IMR-90 (cell line): ENCODE measurements around the gene PLA2G2F. TPM values are rescaled to one million over a fixed set of nuclear protein-coding genes. Genes with fewer than 3 reads are reported as not detected.

Experiments
- ATAC-seq: fragments of 200-7000 bp; cut with Tn5 transposase; 2 replicates; pipeline ENCODE4 v1.9.1; 2020; ENCODE audit warnings: low read depth, mild to moderate bottlenecking, moderate library complexity
- BruUV-seq: library from RNA; stranded (reverse); fragments of 400-500 nt; replicated peaks from 2 replicates; lab custom pipeline; 2021; lab: Mats Ljungman, UMichigan
- CTCF ChIA-PET: fragments of 300-600 bp; formaldehyde crosslinking; extraction: SDS; loops from one replicate; lab custom pipeline; 2021; ENCODE audit warnings: antibody characterized with exemption; lab: Yijun Ruan, JAX
- POLR2A ChIA-PET: fragments of 300-600 bp; sonication (Branson Sonifier 250); formaldehyde crosslinking; loops from one replicate; lab custom pipeline; 2022; ENCODE audit warnings: antibody characterized with exemption; ENCODE audit not compliant: unreplicated experiment; lab: Charles Lee
- DNase-seq: peaks from one replicate; pipeline ENCODE4 v3.0.0; 2013
- H2AFZ ChIP-seq: replicated peaks from 2 replicates; pipeline ENCODE3; 2013; ENCODE audit warnings: low read length, mild to moderate bottlenecking; ENCODE audit not compliant: poor library complexity
- H2AK5ac ChIP-seq: 2 replicates; pipeline ENCODE4 v1.6.1; 2013; ENCODE audit warnings: low read depth, low read length, inconsistent platforms
- H2AK9ac ChIP-seq: replicated peaks from 2 replicates; pipeline ENCODE3; 2013; ENCODE audit warnings: mild to moderate bottlenecking, low read depth, low read length, moderate library complexity; ENCODE audit not compliant: poor library complexity
- H2BK120ac ChIP-seq: 2 replicates; pipeline ENCODE4 v1.6.1; 2013; ENCODE audit warnings: low read depth, low read length, inconsistent platforms
- H2BK15ac ChIP-seq: 3 replicates; pipeline ENCODE4 v1.6.1; 2013; ENCODE audit warnings: low read depth, low read length, inconsistent platforms
- H2BK20ac ChIP-seq: 2 replicates; pipeline ENCODE4 v1.6.1; 2013; ENCODE audit warnings: low read depth, mild to moderate bottlenecking, inconsistent platforms, low read length, moderate library complexity
- H2BK5ac ChIP-seq: 2 replicates; pipeline ENCODE4 v1.6.1; 2013; ENCODE audit warnings: mild to moderate bottlenecking, low read depth, low read length, inconsistent platforms; ENCODE audit not compliant: poor library complexity, severe bottlenecking
- H3K14ac ChIP-seq: replicated peaks from 2 replicates; pipeline ENCODE4 v1.6.1; 2013; ENCODE audit warnings: low read depth, low read length, inconsistent platforms
- H3K18ac ChIP-seq: 2 replicates; pipeline ENCODE4 v1.6.1; 2013; ENCODE audit warnings: low read depth, low read length, control low read depth
- H3K23ac ChIP-seq: 2 replicates; pipeline ENCODE4 v1.6.1; 2013; ENCODE audit warnings: low read depth, low read length, inconsistent platforms
- H3K27ac ChIP-seq: 2 replicates; pipeline ENCODE4 v1.5.1; 2013; ENCODE audit warnings: mild to moderate bottlenecking, control low read depth, low read length; ENCODE audit not compliant: insufficient read depth
- H3K27me3 ChIP-seq: 2 replicates; pipeline ENCODE4 v1.6.1; 2013; ENCODE audit warnings: low read length; ENCODE audit not compliant: control insufficient read depth, insufficient read depth
- H3K36me3 ChIP-seq: 2 replicates; pipeline ENCODE4 v1.6.1; 2013; ENCODE audit warnings: low read length, mixed read lengths; ENCODE audit not compliant: control insufficient read depth, insufficient read depth
- H3K4ac ChIP-seq: 2 replicates; pipeline ENCODE4 v1.6.1; 2013; ENCODE audit warnings: low read depth, low read length, inconsistent platforms
- H3K4me1 ChIP-seq: 2 replicates; pipeline ENCODE4 v1.6.1; 2013; ENCODE audit warnings: low read length, mixed read lengths; ENCODE audit not compliant: control insufficient read depth, insufficient read depth
- H3K4me2 ChIP-seq: 2 replicates; pipeline ENCODE4 v1.6.1; 2013; ENCODE audit warnings: low read depth, mild to moderate bottlenecking, control low read depth, low read length, moderate library complexity
- H3K4me3 ChIP-seq: 2 replicates; pipeline ENCODE4 v1.5.1; 2013; ENCODE audit warnings: low read depth, mild to moderate bottlenecking, control low read depth, low read length, moderate library complexity; ENCODE audit not compliant: insufficient read depth
- H3K56ac ChIP-seq: 2 replicates; pipeline ENCODE4 v1.6.1; 2013; ENCODE audit warnings: low read length, inconsistent platforms; ENCODE audit not compliant: insufficient read depth; ENCODE audit errors: extremely low read depth
- H3K79me1 ChIP-seq, 2 experiments: 2 replicates each; pipeline ENCODE4 v1.6.1; 2013; ENCODE audit warnings: low read length in 2 of 2, inconsistent platforms in 1 of 2, low read depth in 1 of 2
- H3K9ac ChIP-seq: 2 replicates; pipeline ENCODE4 v1.6.1; 2013; ENCODE audit warnings: low read depth, low read length, control low read depth
- H3K9me1 ChIP-seq: 2 replicates; pipeline ENCODE4 v1.6.1; 2013; ENCODE audit warnings: low read length, inconsistent platforms; ENCODE audit not compliant: insufficient read depth
- H3K9me3 ChIP-seq: 2 replicates; pipeline ENCODE4 v1.6.1; 2013; ENCODE audit warnings: low read length; ENCODE audit not compliant: control insufficient read depth, insufficient read depth
- H4K20me1 ChIP-seq: 2 replicates; pipeline ENCODE4 v1.6.1; 2013; ENCODE audit warnings: low read length, inconsistent platforms; ENCODE audit not compliant: insufficient read depth
- H4K5ac ChIP-seq: 2 replicates; pipeline ENCODE4 v1.6.1; 2013; ENCODE audit warnings: mild to moderate bottlenecking, low read depth, low read length, control low read depth
- H4K8ac ChIP-seq, 2 experiments: 2 replicates each; pipeline ENCODE4 v1.6.1; 2013; ENCODE audit warnings: low read depth in 2 of 2, low read length in 2 of 2, control low read depth in 1 of 2, inconsistent platforms in 1 of 2
- H4K91ac ChIP-seq: 2 replicates; pipeline ENCODE4 v1.6.1; 2013; ENCODE audit warnings: low read depth, low read length, inconsistent platforms; ENCODE audit not compliant: insufficient read depth
- BHLHE40 ChIP-seq: fragments of 150-350 bp; IDR thresholded peaks from 2 replicates; pipeline ENCODE4 v1.6.1; 2016; ENCODE audit warnings: mild to moderate bottlenecking, low read depth, low read length
- MAFK ChIP-seq: IDR thresholded peaks from 2 replicates; pipeline ENCODE4 v1.6.1; 2012; ENCODE audit warnings: low read depth, low read length, improper control_type of control experiment
- MAZ ChIP-seq: IDR thresholded peaks from 2 replicates; pipeline ENCODE4 v1.6.1; 2012; ENCODE audit warnings: low read depth, mild to moderate bottlenecking, low read length, improper control_type of control experiment, moderate library complexity, borderline replicate concordance
- NFE2L2 ChIP-seq: fragments of 150-350 bp; IDR thresholded peaks from 2 replicates; pipeline ENCODE4 v1.6.1; 2016; ENCODE audit warnings: low read depth, mild to moderate bottlenecking, low read length
- POLR2A ChIP-seq: IDR thresholded peaks from 2 replicates; pipeline ENCODE4 v1.6.1; 2012; ENCODE audit warnings: mild to moderate bottlenecking, low read depth, low read length
- RAD21 ChIP-seq: IDR thresholded peaks from 2 replicates; pipeline ENCODE4 v1.6.1; 2012; ENCODE audit warnings: low read length, improper control_type of control experiment
- RFX5 ChIP-seq: IDR thresholded peaks from 2 replicates; pipeline ENCODE4 v1.8.0; 2012; ENCODE audit warnings: low read depth, mild to moderate bottlenecking, low read length, moderate library complexity
- SMC3 ChIP-seq: fragments of 150-350 bp; IDR thresholded peaks from 2 replicates; pipeline ENCODE4 v1.6.1; 2016; ENCODE audit warnings: low read depth, mild to moderate bottlenecking, antibody characterized with exemption, low read length, moderate library complexity
- WGBS, 2 experiments: methylation state at CpG; one replicate each; pipeline versions ENCODE4 v1.1.5 to v1.1.7; 2013; ENCODE audit warnings: missing lambda C conversion rate in 2 of 2; ENCODE audit not compliant: insufficient read length in 1 of 2; ENCODE audit errors: extremely low coverage in 2 of 2; 5-methylcytosine and 5-hydroxymethylcytosine counted together
- dilution Hi-C: fragments of 300-500 bp; cut with HindIII; formaldehyde crosslinking; loops from one replicate; pipeline ENCODE4 v1.14.3; 2018; ENCODE audit warnings: low sequenced_read_pairs; ENCODE audit not compliant: unreplicated experiment
- in situ Hi-C: fragments of 300-500 bp; cut with MboI; formaldehyde crosslinking; loops from 3 replicates; pipeline ENCODE4 v1.14.3; 2019; ENCODE audit warnings: low sequenced_read_pairs, inconsistent platforms, mixed read lengths
- intact Hi-C: fragments of 100-400 bp; cut with micrococcal nuclease; formaldehyde crosslinking; loops from 2 replicates; pipeline ENCODE4 v1.10.0; 2022
- polyA plus RNA-seq, 3 experiments: library from polyadenylated mRNA; depleted of rRNA; stranded (reverse); fragments of >200 nt; gene quantifications; 2 replicates each; pipeline ENCODE4 v1.2.3, GENCODE V29; 2012; ENCODE audit warnings: low replicate concordance in 1 of 3
- total RNA-seq: library from RNA; depleted of rRNA; stranded (reverse); fragments of >200 nt; gene quantifications from 2 replicates; pipeline ENCODE4 v1.2.3, GENCODE V29; 2012
- TF ChIP-seq, protein P1 (sequence below): fragments of 150-350 bp; IDR thresholded peaks from 2 replicates; pipeline ENCODE4 v1.6.1; 2016; ENCODE audit warnings: low read depth, mild to moderate bottlenecking, low read length, moderate library complexity, borderline replicate concordance
- TF ChIP-seq, protein P2 (sequence below): fragments of 150-350 bp; IDR thresholded peaks from 2 replicates; pipeline ENCODE4 v1.6.1; 2017; ENCODE audit warnings: mild to moderate bottlenecking, antibody characterized with exemption, low read length, low read depth

The PLA2G2F gene
- total and polyA plus RNA-seq, 2 of the 4 experiments (the other 2 are of a cell fraction): not detected

GRCh38 chr1:20179371-20180128 lies 40.4 kb downstream of the PLA2G2F start:
- Histone ChIP-seq H3K27ac (no peak overlapping the region), H2BK20ac (no peak overlapping the region), H3K9me3 (peaks cover 5% of the 10 kb centered on the region; the same call in 1 of the 2 replicates), H2AFZ (no peak overlapping the region), H3K79me1 (no peaks in the 10 kb centered on the region), H2AK5ac (no peak overlapping the region), H3K4me1 (no peaks in the 10 kb centered on the region), H4K5ac (no peak overlapping the region), H3K4me2 (no peak overlapping the region), H2BK120ac (no peak overlapping the region), H3K56ac (no peak overlapping the region), H3K36me3 (no peaks in the 10 kb centered on the region), H4K20me1 (no peaks in the 10 kb centered on the region), H2AK9ac (no peak overlapping the region), H3K4ac (no peak overlapping the region), H2BK5ac (no peak overlapping the region), H3K14ac (no peak overlapping the region), H3K9ac (no peak overlapping the region), H3K27me3 (peaks cover 23% of the 10 kb centered on the region), H3K9me1 (no peaks in the 10 kb centered on the region), H3K4me3 (no peak overlapping the region), H3K18ac (no peak overlapping the region), H4K91ac (no peak overlapping the region), H2BK15ac (no peak overlapping the region), H4K8ac (no peak overlapping the region), H3K23ac (no peak overlapping the region)
- in situ Hi-C loops (no loop called here), intact Hi-C loops (no loop called here), dilution Hi-C loops (no loop called here)
- ATAC-seq (no peak), DNase-seq (no peak)
- TF ChIP-seq MAFK (no peak), BHLHE40 (no peak), RAD21 (no peak), RFX5 (no peak), NFE2L2 (no peak), SMC3 (no peak), MAZ (no peak), POLR2A (no peak)
- TF ChIP-seq, protein P1, sequence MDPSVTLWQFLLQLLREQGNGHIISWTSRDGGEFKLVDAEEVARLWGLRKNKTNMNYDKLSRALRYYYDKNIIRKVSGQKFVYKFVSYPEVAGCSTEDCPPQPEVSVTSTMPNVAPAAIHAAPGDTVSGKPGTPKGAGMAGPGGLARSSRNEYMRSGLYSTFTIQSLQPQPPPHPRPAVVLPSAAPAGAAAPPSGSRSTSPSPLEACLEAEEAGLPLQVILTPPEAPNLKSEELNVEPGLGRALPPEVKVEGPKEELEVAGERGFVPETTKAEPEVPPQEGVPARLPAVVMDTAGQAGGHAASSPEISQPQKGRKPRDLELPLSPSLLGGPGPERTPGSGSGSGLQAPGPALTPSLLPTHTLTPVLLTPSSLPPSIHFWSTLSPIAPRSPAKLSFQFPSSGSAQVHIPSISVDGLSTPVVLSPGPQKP: no peak
- TF ChIP-seq, protein P2, sequence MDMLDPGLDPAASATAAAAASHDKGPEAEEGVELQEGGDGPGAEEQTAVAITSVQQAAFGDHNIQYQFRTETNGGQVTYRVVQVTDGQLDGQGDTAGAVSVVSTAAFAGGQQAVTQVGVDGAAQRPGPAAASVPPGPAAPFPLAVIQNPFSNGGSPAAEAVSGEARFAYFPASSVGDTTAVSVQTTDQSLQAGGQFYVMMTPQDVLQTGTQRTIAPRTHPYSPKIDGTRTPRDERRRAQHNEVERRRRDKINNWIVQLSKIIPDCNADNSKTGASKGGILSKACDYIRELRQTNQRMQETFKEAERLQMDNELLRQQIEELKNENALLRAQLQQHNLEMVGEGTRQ: no peak
- ChIA-PET CTCF (interaction anchor here (0.7 to 0.9 kb wide), 2 partner anchors 9 to 304 kb away, joined by 3 to 4 read pairs; no protein-coding TSS in a partner anchor), POLR2A (no interaction called here)
- BruUV-seq: no TSS peak
- WGBS, 2 experiments: no CpG with 5 or more reads among the region's 2 CpGs
